Lower lobe of right lung (tissue), 2 donors: Measurements from ENCODE around the gene OPN1SW. TPM values are rescaled to one million over a fixed set of nuclear protein-coding genes. Genes with fewer than 3 reads are reported as not detected.

Source experiments
- ATAC-seq, 2 donors: fragments of 200-7000 bp; cut with Tn5 transposase; one replicate each; pipeline ENCODE4 v1.9.1; 2020 to 2022; ENCODE audit warnings: mild to moderate bottlenecking in 2 of 2, moderate library complexity in 2 of 2
- DNase-seq: peaks from one replicate; pipeline ENCODE4 v3.0.0-alpha.2; 2020
- H3K27ac ChIP-seq: fragments of 200-600 bp; one replicate; pipeline ENCODE4 v1.8.0; 2022
- H3K27me3 ChIP-seq: fragments of 200-600 bp; one replicate; pipeline ENCODE4 v1.8.0; 2022; ENCODE audit warnings: low read depth
- H3K36me3 ChIP-seq: fragments of 200-600 bp; one replicate; pipeline ENCODE4 v1.8.0; 2022; ENCODE audit warnings: mild to moderate bottlenecking
- H3K4me1 ChIP-seq: fragments of 200-600 bp; one replicate; pipeline ENCODE4 v1.8.0; 2022
- H3K4me3 ChIP-seq: fragments of 200-600 bp; one replicate; pipeline ENCODE4 v1.8.0; 2022; ENCODE audit warnings: mild to moderate bottlenecking
- H3K9me3 ChIP-seq: fragments of 200-600 bp; one replicate; pipeline ENCODE4 v1.8.0; 2022
- intact Hi-C: fragments of 100-400 bp; cut with DNase I; formaldehyde crosslinking; loops from one replicate; pipeline ENCODE4 v1.11.0; 2022
- total RNA-seq: library from RNA; stranded (reverse); fragmentation: NEBNext Ultra II Directional; extraction: Animal tissue kit (Norgen Biotek cat#: 25700); gene quantifications from one replicate; pipeline ENCODE4 v1.2.1, GENCODE V29; 2021
- TF ChIP-seq, protein P1 (sequence below): fragments of 200-600 bp; IDR thresholded peaks from one replicate; pipeline ENCODE4 v1.8.0; 2022; ENCODE audit warnings: antibody characterized with exemption, mild to moderate bottlenecking
- donor health status: DM: no; HTN: yes; CAD: no; lungs with severe emphysema.

OPN1SW gene
- total RNA-seq, 1 donor from 2014 or later = not detected

- intact Hi-C loops = no loop called here
- Histone ChIP-seq H3K27ac (no peak overlapping the region), H3K4me3 (no peak overlapping the region), H3K4me1 (no peaks in the 10 kb centered on the region), H3K27me3 (no peaks in the 10 kb centered on the region), H3K36me3 (no peaks in the 10 kb centered on the region), H3K9me3 (no peaks in the 10 kb centered on the region)
- ATAC-seq (no peak), DNase-seq (no peak)
- TF ChIP-seq, protein P1, sequence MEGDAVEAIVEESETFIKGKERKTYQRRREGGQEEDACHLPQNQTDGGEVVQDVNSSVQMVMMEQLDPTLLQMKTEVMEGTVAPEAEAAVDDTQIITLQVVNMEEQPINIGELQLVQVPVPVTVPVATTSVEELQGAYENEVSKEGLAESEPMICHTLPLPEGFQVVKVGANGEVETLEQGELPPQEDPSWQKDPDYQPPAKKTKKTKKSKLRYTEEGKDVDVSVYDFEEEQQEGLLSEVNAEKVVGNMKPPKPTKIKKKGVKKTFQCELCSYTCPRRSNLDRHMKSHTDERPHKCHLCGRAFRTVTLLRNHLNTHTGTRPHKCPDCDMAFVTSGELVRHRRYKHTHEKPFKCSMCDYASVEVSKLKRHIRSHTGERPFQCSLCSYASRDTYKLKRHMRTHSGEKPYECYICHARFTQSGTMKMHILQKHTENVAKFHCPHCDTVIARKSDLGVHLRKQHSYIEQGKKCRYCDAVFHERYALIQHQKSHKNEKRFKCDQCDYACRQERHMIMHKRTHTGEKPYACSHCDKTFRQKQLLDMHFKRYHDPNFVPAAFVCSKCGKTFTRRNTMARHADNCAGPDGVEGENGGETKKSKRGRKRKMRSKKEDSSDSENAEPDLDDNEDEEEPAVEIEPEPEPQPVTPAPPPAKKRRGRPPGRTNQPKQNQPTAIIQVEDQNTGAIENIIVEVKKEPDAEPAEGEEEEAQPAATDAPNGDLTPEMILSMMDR = no peak
These were observed 31.6 kb upstream of the OPN1SW start for GRCh38 chr7:128807191-128807590.

- Histone ChIP-seq H3K27ac (no peak overlapping the region), H3K27me3 (no peaks in the 10 kb centered on the region), H3K4me3 (no peak overlapping the region), H3K9me3 (no peaks in the 10 kb centered on the region), H3K36me3 (no peaks in the 10 kb centered on the region), H3K4me1 (no peaks in the 10 kb centered on the region)
- TF ChIP-seq, protein P1 = no peak
- no peak for ATAC-seq
- DNase-seq = no peak
- intact Hi-C loops = no loop called here
These were observed 29.6 kb upstream of the OPN1SW start for GRCh38 chr7:128805225-128805624.

DNA sequence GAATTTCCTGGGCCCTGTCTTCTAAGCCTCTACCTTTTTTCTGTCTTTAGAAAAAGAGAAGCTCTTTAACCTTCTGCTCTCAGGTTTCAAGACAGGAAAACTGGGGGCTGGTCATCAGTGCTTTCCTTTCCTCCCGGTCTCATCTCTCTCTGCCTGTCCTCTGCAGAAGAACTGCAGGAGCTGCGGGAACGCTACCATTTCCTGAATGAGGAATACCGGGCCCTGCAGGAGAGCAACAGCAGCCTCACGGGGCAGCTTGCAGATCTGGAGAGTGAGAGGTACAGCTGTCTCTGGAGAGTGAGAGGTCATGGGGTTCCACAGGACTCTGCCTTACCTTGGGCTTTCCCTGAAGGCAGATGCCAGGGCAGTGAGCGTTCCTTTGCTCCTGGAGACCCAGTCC, 28.9 kb upstream of the OPN1SW start:
- ATAC-seq = no peak
- Histone ChIP-seq H3K4me1 (no peaks in the 10 kb centered on the region), H3K9me3 (no peaks in the 10 kb centered on the region), H3K4me3 (no peak overlapping the region), H3K27ac (no peak overlapping the region), H3K27me3 (no peaks in the 10 kb centered on the region), H3K36me3 (no peaks in the 10 kb centered on the region)
- DNase-seq = no peak
- TF ChIP-seq, protein P1 = no peak
- intact Hi-C loops = no loop called here

GRCh38 chr7:128801667-128802418, 26.2 kb upstream of the OPN1SW start:
- no peaks in the 10 kb centered on the region for H3K4me1 ChIP-seq
- H3K36me3 ChIP-seq = no peaks in the 10 kb centered on the region
- no peak for ATAC-seq
- DNase-seq = no peak
- TF ChIP-seq, protein P1 = no peak
- no peaks in the 10 kb centered on the region for H3K9me3 ChIP-seq
- intact Hi-C loops = no loop called here
- no peak overlapping the region for H3K27ac ChIP-seq
- H3K27me3 ChIP-seq = no peaks in the 10 kb centered on the region
- no peak overlapping the region for H3K4me3 ChIP-seq

DNA sequence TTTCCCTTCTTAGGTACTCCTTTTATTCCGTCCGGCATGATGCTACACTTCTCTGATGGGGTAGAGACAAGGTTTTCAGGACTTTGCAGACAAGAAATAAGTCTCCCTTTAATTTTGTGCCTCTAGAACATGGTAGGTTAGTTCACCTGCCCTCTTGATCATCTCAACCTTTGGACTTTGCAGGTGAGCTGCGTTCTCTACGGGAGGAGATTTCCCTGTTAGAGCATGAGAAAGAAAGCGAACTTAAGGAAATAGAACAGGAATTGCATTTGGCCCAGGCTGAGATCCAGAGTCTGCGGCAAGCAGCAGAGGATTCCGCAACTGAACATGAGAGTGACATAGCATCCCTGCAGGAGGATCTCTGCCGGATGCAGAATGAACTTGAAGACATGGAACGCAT, 25.4 kb upstream of the OPN1SW start:
- ATAC-seq = no peak
- DNase-seq = no peak

More for the DNA sequence above, 25.4 kb upstream of the OPN1SW start:
- TF ChIP-seq, protein P1 = no peak
- no peaks in the 10 kb centered on the region for H3K27me3 ChIP-seq
- no peaks in the 10 kb centered on the region for H3K36me3 ChIP-seq
- no peak overlapping the region for H3K4me3 ChIP-seq
- H3K27ac ChIP-seq = no peak overlapping the region
- intact Hi-C loops = no loop called here
- no peaks in the 10 kb centered on the region for H3K4me1 ChIP-seq
- no peaks in the 10 kb centered on the region for H3K9me3 ChIP-seq
